ENCODE results near the gene HDAC11.
"Not testable (repeated sequence)": the region's sequence is repeated elsewhere in the genome, so short reads cannot be mapped to it uniquely, and the experiment has no call there.

The HDAC11 gene

GRCh38 chr3:13479582-13480339 is at the start of gene HDAC11:
TSS of gene HDAC11 (plus strand) at chr3:13480306. CDS start at chr3:13480348, 42 bp downstream.
- DNase-seq = peak; percentile 29

GRCh38 chr3:13430411-13430875 is 49.7 kb upstream of the HDAC11 start:
- DNase-seq = not testable (repeated sequence)

- no peak for DNase-seq
Measured at GRCh38 chr3:13432093-13432492, 48.0 kb upstream of the HDAC11 start.

- no peak for DNase-seq
Measured at GRCh38 chr3:13433912-13434311, 46.2 kb upstream of the HDAC11 start.

- DNase-seq = not testable (repeated sequence)
Measured at GRCh38 chr3:13436213-13436612, 43.9 kb upstream of the HDAC11 start.

GRCh38 chr3:13440204-13440817 is 39.8 kb upstream of the HDAC11 start:
- no peak for DNase-seq

GRCh38 chr3:13442882-13443281 is 37.2 kb upstream of the HDAC11 start:
- not testable (repeated sequence) for DNase-seq

GRCh38 chr3:13451301-13451673 is 28.8 kb upstream of the HDAC11 start:
- DNase-seq = no peak

- DNase-seq = no peak
Measured at GRCh38 chr3:13452490-13453335, 27.4 kb upstream of the HDAC11 start.

GRCh38 chr3:13455644-13456043 is 24.5 kb upstream of the HDAC11 start:
- no peak for DNase-seq

GRCh38 chr3:13457593-13457992 is 22.5 kb upstream of the HDAC11 start:
- no peak for DNase-seq

GRCh38 chr3:13459605-13460340 is 20.3 kb upstream of the HDAC11 start:
- no peak for DNase-seq

- DNase-seq = no peak
Measured at GRCh38 chr3:13460341-13460736, 19.8 kb upstream of the HDAC11 start.

GRCh38 chr3:13461169-13462124 is 18.7 kb upstream of the HDAC11 start:
- DNase-seq = no peak

GRCh38 chr3:13462125-13462629 is 17.9 kb upstream of the HDAC11 start:
- DNase-seq = no peak

- no peak for DNase-seq
Measured at GRCh38 chr3:13462822-13463221, 17.3 kb upstream of the HDAC11 start.

GRCh38 chr3:13463618-13464400 is 16.3 kb upstream of the HDAC11 start:
- DNase-seq = no peak

GRCh38 chr3:13465236-13465873 is 14.8 kb upstream of the HDAC11 start:
- no peak for DNase-seq

- no peak for DNase-seq
Measured at GRCh38 chr3:13466781-13467180, 13.3 kb upstream of the HDAC11 start.
